HG03108 (cell line): Measurements from ENCODE around the gene SIK1.
"Not testable (repeated sequence)": the region's sequence is repeated elsewhere in the genome, so short reads cannot be mapped to it uniquely, and the experiment has no call there.

Experiments used
- ATAC-seq: cut with Tn5 transposase; IDR thresholded peaks from one replicate; pipeline ENCODE4 v1.9.1; 2021; ENCODE audit warnings: moderate library complexity; ENCODE audit not compliant: unreplicated experiment

SIK1 gene

DNA sequence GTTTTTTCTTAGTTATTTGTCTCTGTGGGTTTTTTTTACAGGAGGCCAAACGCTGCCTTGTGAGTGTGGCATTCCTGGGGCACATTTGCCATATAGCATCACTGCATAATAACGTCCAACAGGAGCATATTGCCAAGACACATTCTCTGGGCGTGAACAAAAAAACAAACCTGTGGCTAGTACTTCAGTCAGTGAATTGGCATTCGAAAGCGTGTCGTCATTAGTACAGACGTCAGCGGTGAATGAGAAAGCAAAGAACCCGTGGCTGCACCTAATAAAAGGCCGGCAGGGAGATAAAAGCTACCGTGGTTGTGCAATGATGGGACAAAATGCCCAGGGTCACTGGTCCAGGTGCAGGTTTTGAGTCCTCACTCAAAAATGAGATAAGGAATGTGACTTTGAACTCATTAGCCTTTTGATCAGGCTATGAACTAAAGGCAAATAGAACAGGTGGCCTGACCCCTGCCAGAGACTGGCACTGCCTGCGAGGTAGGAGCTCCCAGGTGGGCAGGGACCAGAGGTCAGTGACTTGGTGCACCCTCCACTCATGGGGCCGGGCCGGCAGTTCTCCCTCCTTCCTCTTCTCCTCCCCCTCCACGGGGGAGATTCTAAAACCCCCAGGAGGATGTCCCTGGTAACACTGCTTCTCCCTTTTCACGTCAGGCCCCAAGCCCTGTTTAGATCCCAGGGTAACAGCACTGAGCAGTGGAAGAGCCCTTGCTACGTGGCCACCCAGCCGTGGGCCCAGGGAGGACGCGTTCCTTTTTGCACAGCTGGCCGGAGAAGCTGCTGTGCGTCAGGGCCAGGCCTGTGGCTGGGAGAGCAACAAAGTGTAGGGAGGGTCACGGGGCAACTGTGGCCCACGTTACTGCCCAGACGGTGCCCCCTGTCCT, 14.2 kb upstream of the SIK1 start:
- not testable (repeated sequence) for ATAC-seq

DNA sequence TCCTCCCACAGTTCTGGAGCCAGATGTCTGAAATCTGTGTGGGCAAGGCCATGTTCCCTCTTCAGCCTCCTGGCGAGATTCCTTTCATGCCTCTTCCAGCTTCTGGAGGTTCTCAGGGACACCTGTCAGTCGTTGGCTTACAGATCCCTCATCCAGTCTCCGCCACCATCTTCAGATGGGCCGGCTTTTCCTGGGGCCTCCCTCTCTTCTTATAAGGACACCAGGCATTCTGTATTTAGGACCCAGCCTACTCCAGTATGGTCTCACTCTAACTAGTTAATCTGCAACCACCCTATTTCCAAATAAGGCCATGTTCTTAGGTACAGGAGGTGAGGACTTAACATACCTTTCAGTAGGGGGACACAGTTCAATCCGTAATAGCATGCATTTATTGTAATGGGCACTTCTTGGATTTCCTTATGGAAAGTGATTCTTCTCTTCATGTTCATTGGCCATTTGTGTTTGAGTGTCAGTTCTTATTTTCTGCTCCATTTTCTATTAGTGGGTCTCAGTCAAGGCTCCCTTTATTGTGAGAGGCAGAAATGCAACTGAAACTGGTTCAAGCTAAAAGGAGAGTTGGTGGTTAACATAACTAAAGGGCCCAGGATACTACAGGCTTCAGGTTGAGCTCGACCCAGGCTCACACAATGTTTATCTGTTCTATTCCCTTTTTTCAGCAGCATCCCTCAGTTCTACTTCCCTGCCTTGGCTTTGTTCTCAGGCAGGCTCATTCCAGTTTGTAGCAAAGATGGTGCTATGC, 12.6 kb upstream of the SIK1 start:
- ATAC-seq = not testable (repeated sequence)

DNA sequence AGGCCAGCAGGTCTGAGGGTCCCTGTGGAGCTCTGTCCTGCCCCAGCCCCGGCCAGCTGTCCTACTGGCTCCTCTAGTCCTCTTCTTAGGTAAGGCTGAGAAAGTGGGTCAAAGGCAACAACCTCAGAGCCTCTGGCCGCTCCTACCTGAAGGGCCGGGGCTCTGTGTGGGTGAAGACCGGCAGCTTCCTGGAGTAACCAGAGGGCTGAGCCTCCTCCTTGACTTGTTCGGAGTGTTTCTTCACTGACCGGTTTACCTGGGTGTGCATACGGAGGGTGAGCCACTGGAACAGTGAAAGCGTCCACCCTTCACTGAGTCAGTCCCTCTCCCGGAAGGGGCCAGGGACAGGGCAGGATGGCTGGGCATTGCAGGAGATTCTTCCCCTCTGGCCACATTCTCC, 9.3 kb upstream of the SIK1 start:
- ATAC-seq = not testable (repeated sequence)

DNA sequence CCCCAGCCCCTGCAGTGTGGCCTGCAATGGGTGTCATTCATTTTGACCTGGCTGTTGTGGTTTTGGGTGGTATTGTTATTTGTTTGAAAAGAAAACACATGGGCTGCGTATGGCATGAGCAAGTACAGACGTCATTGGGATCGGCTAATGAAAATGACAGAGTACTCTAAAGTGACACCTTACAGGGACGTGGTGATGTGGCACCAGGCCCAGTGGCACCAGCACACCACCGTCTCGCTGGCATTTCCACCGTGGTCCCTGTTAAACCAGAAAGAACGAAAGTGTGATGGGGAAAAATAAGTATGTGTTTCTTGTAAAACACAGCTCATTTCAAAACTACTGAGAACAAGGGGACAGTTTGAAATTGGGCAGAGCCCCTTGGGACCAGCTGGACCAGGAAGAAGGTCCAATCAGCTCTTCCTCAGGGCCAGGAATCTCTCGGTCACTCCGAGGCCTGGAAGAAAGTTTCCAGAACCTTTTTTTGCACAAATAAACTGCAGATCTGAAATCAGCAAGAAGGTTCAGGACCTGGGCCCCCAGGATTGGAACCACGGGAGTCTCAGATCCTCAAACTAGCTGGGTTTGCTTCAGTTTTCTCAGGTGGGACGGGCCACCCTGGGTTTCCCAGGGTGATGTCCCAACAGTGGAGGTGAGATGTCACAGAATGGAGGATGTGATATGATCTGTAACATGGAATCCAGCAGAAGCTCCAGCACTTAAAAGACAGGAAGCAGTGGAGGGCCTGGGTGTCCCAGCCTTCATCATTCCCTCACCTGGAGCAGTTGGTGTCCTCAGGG, 6.6 kb upstream of the SIK1 start:
- not testable (repeated sequence) for ATAC-seq

DNA sequence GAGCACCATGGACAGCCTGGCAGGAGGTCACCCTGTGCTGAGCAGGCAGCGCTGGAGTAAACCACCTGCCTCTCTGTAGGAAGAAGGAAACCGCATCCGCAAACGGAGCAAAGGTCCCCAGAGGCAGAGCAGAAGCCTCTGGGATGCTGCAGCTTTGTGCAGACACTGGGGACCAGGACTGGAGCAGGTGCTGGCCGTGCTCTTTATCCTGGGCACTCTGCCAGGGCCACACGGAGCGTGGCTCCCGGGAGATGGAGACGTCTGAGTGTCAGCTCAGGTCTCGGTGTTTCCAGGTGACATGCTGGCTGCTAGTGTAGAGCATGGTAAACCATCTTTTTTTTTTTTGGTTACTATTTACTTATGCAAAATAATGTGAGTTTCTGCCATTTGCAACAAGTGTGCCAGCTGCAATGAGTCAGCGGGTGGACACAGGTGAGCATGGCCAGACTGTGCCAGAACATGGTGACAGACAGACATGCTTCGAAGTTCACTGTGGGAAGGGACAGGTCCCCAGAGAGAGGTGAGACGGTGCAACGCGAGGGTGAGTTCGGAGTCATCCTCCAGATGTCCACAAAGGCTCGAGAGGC, 4.0 kb upstream of the SIK1 start:
- ATAC-seq = not testable (repeated sequence)

DNA sequence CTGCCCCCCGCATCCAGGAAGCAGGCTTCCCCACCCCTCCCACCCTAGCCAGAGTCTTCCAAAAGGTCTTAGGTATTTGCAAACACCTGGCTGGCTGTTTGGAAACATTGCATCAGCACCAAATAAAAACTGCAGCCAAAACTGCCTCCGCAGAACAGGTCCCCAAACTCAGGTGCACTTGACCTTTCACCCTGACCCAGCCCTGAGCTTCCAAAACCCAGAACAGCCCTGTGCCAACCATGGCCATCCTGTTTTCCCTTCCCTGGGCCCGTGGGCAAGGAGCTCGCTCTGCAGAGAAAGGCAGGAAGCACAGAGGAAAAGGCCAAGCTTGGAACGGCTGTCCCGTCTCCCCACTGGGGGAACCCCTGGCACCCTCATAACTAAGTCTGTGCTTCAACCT, 2.0 kb upstream of the SIK1 start:
- not testable (repeated sequence) for ATAC-seq

DNA sequence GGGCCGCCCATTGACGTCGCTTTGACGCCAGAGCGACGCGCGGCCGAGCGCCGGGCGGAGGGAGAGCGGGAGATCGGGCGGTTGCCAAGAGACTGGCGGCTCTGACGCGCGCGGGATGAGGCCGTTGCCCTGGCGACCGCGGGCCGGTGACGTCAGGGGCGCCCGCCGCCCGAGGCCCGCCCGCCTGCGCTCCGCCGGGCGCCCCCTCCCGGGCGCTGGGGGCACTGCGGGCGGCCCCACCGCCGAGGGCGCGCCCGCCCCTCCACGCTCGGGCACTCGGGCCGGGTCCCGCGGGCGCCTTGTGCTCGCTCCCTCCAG, 270 bp upstream of the SIK1 start:
- peak; percentile 66 for ATAC-seq

DNA sequence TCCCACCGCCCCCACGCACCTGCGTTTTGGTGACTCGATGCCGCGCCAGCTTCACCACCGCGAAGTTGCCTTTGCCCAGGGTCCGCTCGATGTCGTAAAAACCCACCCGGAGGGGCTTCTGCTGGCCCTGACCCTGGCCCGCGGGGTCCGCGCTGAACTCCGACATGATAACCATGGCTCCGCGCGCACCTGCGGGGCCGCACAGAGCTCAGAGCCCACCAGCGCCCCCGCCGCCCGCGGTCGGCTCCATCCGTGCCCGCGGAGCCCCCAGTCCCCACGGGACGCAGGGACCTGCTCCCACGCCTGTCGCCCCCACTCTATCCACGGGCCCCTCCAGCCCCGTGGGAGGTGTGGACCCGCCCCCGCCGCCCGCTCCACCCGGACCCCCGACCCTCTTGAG, 927 bp downstream of the SIK1 start:
- ATAC-seq = not testable (repeated sequence)

DNA sequence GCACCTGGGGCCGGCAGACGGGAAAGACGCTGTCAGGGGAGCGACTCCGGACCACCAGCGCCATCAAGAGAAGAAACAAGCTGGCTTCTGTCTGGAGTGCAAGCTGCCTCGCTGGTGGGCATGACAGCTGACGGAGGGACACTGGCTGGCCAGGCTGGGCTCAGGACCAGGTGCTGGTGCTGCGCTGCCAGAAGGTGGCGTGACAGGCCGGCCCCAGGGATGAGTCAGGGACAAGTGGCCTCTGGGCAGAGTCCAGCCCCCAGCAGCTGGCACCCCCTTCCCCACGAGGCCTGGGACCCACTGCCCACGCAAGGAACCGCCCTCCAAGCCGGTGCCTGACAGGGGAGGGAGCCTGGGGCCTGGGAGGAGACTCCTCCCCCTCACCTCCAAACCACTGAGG, 7.5 kb downstream of the SIK1 start:
- ATAC-seq = not testable (repeated sequence)

DNA sequence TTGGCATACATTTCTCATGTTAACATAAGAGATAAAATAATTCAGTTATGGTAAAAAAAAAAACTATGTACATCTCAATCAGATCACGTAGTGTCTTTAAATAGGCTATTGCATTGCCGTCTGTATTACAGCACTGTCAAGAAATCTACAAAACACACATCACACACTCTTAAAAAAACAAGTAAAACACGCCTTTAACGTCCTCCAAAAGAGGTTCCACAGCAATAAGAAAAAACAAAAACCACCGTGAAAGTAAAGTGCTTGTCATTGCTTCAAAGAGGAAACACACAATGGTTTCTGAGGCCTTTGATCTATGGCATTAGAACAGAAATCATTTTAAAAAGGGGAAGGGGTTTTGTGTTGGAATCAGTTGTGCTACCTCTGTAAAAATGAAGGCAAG, 12.4 kb downstream of the SIK1 start:
- not testable (repeated sequence) for ATAC-seq

DNA sequence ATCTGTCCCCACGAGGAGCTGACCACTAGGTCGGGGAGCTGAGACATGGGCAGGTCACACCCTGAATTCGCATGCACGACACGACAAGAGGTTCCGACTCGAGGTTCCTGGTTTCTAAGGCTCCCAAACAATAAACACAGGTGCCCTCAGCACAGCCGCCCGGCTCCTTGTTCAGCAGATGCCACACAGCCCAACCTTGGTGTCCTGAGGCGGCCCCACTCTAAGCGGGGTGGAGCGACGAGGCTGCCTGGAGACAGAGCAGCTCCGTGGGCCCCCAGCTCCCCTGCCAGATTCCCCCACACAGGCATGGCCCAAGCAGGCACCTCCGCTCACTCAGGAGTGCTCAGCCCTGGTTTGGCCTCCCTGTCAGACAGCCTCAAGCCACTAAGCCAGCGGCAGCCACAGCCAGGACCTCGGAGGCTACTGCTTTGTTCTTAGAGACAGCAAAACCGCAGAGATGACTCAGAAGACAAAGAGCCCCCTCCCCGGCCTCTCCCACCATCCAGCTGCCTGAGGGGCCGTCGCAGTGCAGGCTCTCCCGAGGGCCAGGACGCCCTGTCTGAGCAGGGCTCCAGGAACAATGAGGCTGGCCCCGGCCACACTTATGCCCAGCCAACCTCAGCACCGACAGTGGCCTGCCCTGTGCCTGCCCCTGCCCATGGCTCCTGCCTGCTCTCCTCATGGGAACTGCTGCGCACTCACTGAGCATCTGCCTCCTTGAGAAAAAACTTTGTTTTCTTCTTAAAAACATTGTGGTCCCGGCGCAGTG, 14.7 kb downstream of the SIK1 start:
- ATAC-seq = not testable (repeated sequence)

DNA sequence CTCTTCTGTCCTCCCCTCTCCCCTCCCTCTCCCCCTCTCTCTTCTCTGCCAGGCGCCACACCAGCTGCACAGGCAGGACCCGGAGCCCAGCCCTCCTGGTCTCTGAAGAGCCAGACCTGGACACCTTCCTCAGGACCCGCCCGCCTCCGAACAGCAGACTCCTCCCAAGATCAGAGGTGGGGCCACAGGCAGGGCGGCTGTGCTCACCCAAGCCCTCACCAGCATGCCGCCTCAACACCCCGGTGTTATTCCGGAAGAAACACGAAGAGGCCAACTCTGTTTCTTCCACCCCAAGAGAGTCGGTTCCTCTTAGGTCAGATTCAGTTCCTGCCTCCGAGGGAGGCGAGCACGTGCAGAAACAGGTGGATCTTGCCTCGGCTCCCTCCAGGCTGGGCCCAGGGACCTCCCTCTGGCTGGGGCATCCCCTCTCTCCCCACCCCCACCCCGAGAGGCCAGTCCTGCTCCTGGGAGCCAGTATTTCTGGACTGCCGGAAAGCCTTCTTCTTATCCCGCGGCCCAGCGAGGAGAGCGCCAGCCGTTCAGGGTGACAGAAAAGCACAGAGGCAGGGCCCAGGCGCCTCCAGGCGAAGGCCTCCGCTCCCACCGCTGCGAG, 16.4 kb downstream of the SIK1 start:
- ATAC-seq = peak; percentile 66

DNA sequence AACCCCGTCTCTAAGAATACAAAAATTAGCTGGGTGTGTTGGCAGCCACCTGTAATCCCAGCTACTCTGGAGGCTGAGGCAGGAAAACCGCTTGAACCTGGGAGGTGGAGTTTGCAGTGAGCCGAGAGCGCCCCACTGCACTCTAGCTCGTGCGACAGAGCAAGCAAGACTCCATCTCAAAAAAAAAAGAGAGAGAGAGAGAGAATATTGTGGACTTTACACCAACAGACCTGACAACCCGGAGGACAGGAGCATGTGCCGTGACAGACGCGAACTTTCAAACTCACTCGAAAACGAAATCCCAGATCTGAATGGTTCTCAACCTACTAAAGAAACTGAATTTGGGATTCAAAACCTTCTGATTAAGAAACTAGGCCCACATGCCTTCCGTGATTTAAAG, 19.8 kb downstream of the SIK1 start:
- not testable (repeated sequence) for ATAC-seq

DNA sequence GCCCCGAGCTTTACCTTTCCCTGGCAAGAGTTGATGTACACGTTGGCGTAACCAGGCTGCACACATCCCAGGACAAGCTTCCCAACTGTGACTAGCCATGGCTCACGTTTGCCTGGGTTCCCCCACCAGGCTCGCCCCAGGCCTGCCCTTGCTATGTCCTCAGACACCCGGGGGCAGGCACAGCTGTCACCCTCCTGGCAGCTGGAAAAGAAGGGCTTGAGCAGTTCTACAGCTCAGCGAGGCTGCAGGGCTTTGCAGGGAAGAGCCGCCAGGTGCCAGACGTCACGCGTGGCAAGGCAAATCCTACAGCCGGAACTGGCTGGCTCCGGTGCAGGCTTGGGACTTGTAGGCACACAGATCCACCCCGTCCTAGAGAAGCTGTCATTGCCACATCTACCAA, 22.5 kb downstream of the SIK1 start:
- not testable (repeated sequence) for ATAC-seq

DNA sequence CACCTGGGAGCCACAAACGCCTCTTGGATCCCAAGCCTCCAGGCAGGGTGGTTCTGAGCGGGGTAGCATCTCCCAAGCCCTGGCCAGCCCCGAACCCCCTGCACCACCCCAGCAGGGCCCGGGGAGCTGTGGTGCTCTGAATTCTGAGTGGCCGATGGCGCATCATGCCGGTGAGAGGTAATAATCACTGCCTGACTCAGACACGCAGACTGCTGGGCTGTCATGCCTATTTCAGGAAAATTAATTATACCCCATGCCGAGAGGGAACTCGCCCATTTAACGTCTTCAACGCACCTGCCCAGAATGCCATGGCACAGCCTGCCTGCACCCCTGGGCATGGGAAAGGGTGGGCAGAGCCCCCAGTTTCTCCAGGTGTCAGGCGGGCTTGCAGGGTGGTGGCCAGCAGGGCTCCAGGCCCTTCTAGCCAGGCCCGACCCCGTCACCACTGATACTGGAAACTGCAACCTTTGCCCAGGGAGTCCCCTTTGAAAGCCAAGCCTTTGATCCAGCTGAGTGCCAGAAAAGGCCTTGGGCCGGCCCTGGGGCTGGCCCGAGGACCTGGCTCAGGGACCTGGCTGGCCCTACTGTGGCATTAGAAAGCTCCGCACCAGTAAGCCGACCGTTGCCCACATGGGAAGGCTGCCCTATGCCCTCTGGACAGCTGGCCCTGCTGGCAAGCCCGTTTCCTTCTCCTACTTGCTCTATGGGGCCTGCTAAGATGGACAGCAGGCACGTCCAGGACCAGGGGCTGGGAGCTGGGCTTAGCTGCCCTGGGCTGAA, 23.1 kb downstream of the SIK1 start:
- not testable (repeated sequence) for ATAC-seq

DNA sequence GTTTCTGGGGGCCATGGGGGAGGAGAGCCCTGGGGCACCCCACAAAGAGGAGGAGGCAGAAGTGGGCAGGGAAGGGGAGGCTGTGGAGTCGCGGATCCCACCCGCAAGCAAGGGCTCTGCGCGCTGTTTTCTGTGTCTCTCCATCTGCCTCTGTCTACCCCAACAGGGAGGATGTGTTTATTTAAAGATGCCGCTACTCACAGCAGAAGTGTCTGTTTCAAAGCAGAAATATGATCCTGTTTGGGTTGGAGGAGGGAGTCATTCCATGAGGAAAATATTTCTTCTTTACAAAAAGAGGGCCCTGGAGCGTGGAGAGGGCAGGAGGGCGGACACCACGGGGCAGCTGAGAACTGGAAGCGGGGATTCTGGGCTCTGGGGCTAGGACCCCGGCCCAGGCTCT, 25.8 kb downstream of the SIK1 start:
- not testable (repeated sequence) for ATAC-seq

DNA sequence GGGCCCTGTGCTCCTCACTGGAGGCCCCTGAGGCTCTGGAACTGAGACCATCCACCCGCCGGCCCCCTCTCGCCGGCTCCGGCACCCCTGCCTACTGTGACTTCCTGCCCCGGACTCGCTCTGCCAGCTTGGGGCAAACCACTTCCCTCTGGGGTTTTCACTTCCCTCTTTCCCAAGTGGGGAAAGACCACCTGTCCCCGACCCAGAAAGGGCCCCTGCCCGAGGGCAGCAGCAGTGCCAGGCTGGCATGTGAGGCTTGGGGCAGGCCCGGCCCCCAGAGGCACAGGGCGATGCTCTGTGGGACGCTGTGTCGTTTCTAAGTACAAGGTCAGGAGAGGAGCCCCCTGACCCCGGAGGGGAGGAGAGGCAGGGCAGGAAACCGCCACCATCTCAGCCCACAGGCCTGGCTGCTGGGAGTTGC, 27.3 kb downstream of the SIK1 start:
- peak; percentile 39 for ATAC-seq

DNA sequence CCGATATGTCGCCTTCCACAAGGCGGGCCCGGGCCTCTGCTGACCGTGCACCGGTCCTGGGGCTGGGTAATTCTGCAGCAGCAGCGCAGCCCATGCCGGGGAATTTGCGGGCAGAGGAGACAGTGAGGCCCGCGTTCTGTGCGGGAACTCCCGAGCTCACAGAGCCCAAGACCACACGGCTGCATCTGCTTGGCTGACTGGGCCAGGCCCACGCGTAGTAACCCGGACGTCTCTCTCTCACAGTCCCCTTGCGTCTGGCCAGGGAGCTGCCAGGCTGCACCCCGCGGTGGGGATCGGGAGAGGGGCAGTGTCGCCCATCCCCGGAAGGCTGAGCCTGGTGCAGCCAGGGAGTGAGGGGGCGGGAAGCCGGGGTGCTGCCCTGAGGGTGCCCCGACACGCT, 27.8 kb downstream of the SIK1 start:
- ATAC-seq = peak; percentile 23

DNA sequence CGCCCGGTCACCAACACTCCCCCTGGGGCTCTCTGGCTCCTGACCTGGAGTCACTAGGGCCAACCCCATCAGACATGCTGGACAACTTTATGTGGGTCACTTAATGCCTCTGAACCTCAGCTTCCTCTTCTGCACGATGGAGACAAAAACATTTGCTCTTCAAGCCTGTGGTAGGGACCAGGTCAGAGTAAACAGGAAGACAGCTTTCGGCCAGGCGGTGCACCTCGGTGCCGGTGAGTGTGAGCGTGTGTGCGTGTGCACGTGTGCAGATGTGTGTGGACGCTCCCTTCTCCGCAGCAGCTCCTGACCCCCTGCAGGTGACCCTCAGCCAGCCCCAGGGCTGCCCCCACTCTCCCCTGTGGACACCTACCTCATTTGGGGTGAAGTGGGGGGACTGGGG, 28.4 kb downstream of the SIK1 start:
- ATAC-seq = peak; percentile 48
